GM21529 (cell line): ENCODE results near the gene DHX29.

ENCODE experiments used
- ATAC-seq: cut with Tn5 transposase; IDR thresholded peaks from one replicate; pipeline ENCODE4 v1.9.1; 2021; ENCODE audit not compliant: unreplicated experiment

DHX29 gene

DNA sequence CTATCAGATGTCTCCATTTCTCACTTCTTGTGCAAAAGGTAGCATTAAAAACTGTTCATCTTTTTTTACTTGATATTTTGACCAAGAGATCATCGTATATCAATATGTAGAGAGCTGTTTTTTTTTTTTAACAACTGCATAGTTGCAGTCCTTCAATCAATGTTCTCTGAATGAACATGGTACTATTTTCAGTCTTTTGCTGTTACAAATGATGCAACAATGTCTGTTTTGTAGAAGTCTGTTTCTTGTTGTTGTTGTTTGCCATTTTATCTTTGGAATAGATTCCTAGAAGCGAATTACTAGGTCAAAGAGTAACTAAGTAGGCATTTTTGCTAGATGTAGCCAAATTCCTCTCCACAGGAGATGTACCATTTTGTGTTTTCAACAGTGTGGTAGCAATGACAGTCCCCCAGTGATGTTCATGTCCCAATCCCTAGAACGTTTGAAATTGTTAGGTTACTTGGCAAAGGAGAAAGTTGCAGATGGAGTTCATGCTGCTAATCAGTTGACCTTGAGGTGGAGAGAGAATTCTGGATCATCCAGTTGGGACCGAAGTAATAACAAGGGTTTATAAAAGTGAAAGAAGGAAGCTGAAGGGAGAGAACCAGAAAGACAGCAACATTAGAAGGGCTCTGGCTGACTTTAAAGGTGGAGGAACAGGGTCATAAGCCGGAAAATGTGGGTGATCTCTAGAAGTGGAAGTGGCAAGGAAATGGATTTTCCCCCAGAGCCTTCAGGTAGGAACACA is 6.5 kb upstream of the DHX29 start:
- ATAC-seq = no peak

DNA sequence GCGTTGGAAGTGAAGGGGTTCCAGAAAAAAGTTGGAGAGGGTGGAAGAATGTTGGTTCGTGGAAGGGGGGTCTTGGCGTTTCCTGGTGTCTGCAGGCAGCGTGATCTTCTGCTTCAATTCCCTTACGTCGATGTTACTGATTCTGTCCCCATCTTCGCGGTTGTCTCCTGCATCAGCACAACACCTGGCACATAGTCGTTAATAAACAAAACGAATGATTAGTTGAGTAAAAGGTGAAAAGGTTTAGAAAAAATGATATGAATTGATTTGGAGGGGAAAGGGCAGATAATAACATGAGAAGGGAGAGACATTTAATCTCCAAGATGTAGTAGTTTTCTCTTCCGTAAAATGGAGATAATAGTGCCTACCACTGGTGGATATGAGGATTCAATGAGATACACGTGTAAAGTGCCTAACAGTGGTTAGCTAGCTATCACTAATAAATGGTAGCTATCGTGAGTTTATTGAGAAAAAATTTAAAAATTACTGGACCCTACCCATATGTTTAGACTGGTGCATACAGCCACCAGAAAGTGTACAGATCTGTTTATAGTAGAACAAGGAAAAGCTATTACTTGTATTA is 851 bp upstream of the DHX29 start:
- no peak for ATAC-seq

DNA sequence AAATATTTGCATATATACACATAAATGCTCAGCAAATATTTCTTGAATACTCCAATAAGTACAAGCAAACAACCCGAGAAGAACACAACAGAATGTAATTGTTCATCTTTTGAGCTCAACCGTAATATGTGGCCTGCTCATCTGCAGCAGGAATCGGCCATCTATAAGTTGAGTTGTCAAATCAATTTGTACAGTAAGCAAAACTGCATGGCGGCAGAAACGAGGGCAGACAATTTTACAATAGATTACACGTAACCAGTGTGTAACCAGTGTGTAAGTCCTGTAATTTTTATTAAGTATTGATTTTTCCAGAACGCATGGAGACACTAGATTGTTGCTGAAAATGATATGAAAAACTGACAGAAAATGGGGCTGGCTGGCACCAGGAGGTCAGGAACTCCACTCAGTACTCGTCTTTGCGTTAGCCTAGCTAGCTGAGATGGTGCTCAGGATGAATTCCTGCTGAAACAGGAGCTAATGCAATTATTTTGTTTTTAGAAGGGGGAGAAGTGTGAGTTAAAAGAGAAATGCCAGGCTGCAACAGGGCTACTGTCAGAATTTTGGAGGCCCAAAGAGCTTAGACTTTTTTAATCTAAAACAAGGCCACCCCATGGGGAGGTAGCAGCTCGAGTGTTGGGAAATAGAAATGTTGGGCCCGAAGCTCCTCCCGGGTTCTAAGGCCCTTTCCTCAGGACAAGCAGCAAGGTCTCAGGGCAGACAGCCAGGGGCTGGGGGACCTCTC is 682 bp downstream of the DHX29 start:
- peak; percentile 14 for ATAC-seq

DNA sequence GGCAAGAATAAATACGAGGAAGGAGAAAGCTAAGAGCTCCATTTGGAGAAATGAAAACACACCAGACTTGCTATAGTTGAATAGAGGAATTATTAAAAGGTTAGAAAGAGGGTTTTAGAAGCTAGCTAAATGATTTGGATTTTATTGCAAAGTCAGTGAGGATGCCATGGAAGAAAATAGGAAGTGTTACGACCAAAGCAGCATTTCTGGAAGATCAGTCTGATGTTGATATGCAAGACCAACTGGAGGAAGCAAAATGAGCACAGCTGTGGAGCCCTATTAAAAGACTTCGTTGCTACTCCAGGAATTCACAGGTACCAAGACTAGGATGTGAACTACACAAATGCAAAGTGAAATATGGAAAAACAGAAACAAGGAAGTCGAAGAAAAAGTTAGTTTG is 2.1 kb downstream of the DHX29 start:
- no peak for ATAC-seq

DNA sequence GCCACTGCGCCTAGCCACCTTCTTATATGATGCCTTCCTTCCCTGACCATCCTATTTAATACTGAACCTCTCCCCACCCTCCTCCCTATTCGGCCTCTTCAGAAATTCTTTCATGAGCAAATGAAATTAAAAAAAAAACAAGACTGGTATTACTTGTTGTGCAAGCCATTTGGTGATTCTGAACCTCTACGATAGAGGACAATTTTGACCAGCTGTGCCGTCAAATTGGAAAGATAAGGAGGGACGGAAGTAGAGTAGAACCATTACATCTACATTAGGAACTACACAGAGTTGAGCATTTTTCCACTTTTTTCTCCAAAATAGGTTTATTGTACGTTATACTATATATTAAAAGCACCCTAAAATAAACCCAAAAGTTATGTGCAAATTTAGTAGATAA is 2.9 kb downstream of the DHX29 start:
- ATAC-seq = no peak

DNA sequence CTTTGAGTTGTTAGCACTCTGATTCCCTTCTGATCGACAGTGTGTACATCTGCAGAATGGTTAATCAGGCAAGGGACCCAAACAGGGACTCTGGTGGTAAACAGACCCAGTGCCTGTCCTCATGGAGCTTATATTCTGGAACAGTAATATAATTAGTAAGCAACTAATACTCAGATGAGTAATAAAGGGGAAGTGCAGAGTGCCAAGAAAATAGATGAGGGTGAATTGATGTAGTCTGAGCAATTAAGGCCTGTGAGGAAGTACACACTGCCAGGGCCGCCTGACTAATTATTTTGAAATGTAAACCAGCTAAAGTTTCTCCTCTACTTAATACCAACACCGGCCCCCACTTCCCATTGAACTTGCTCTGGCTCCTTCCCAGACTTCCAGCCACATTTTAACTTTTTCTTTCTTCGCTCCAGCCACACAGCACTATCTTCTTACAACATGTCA is 4.2 kb downstream of the DHX29 start:
- ATAC-seq = no peak

DNA sequence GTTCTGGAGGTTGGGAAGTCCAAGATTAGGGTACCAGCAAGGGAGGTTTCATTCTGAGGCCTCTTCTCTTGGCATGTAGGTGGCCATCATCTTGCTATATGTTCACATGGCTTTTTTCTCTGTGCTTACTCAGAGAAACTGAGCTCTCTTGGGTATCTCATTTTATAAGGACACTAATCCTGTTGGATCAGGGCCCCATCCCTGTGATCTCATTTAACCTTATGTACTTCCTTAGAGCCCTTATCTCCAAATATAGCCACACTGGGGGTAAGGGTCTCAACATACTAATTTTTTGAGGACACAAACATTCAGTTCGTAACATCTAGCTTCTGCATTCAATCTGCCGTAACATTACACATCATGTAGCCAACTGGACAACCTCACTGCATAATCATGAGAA is 6.6 kb downstream of the DHX29 start:
- no peak for ATAC-seq

DNA sequence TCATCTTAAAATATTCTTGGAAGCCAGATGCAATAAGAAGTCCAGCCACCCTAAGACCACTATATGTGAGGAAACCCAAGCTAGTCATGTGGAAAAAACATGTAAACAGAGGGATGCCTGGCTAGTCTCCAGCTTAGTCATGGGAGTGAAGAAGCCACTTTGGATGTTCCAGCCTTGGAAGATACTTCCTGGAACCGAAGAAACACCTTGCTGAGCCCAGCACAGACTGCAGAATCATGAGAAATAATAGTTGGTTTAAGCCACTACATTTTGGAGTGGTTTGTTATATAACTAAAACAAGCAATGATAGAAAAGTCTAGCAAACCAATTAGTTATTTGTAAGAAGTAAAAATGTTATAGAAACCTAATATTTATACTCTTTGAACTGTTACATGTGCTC is 12.6 kb downstream of the DHX29 start:
- no peak for ATAC-seq

DNA sequence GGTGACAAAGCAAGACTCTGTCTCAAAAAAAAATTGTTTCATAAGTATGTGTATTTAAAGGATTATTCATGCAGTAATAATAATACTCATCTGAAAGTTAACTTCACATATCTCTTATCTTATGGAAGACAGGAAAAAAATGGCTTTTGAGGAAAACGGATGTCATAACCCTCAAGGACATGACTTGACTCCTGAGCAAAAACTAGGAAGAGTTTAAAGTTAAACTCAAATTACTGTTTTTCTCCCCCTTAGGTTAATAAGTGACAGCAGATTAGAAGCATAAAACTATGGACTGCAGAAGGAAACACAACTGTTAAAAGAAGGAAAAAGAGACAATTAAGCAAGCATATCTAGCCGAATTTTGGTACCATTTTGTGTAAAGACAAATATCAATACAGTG is 16.5 kb downstream of the DHX29 start:
- ATAC-seq = no peak

DNA sequence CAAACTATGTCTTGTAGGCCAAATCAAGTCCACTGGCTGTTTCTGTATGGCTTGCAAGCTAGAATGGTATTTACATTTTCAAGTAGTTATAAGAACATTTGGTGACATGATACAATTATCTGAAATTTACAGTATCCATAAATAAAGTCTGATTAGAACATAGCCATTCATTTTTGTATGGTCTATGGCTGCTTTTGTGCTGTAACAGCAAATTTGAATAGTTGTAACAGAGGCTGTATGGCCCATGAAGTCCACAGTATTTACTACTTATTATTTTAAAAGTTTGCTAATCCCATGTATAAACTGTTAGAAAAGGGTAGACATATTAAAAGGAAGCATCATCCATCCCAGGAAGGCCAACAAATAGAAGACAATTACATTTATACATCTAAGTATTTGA is 17.7 kb downstream of the DHX29 start:
- no peak for ATAC-seq

DNA sequence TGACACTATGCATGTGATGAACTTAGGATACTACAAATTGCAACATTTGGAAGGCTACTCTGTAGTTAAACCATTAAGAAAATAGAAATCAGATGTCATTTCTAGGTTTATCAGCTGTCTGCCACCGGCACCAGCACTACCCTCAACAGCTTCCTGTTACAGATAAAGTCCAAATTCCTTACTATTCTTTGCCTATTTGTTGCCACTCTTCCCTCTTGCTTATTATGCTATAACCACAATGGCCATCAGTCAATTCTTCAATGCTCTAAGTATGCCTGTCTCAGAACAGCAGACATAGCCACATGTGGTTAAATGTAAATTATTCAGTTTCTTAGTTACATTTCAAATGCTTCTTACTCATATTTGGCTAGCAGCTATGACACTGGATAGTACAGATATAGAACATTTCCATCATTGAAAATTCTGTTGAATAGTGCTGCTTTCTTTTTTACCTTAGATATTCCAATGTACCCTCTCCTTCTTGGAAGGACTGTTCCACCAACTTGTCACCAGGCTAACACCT is 21.0 kb downstream of the DHX29 start:
- no peak for ATAC-seq

DNA sequence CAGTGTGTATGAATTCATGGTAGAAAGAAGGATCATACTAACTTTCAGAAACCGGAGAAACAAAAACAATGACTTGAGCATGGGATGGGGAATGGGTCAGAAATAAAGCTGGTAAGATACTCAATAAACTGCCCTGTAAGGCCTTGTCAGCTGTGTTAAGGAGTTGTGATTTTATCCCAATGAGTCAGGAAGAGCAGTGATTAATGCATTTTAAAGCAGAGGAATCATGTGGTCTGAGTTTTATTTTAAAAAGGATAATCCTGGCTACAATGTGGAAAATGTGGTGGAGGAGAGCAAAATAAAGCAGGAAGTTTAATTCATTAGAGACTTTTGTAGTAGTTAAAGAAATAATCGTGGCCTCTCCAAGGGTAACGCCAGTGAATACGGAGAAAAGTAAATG is 28.7 kb downstream of the DHX29 start:
- no peak for ATAC-seq

DNA sequence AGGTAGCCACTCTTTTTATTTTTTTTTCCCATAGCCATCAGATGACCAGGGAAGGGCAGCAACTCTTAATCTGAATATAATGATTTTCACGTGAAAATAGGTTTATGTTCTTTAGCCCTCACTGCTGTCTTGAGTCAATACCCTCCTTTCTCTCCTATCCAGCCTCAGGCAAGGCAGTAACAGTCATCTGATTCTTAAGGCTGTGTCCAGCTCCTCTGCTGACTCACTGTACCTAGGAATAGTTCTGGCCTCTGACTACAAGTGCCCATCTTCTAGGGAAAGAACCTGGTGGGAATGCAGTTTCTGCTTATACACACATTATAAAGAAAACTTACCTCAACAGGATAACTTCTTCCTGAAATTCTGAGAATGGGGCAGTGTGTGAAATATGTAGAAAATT is 30.7 kb downstream of the DHX29 start:
- ATAC-seq = no peak

DNA sequence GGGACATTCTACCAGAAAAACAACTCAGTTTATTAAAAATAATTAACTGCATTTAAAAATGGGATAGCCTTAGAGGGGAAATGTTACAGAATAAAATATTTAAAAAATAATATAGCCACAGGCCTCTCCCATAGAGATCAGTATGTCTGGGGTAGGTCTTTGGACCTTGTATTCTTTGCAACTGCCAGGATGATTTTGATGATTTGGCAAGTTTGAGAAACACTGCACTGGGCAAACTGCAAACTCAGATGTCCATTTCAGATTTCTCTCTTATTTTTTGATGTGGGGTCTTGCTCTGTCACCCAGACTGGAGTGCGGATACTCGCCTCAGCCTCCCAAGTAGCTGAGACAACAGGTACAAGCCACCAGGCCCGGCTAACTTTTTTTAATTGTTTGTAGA is 49.2 kb downstream of the DHX29 start:
- no peak for ATAC-seq

DNA sequence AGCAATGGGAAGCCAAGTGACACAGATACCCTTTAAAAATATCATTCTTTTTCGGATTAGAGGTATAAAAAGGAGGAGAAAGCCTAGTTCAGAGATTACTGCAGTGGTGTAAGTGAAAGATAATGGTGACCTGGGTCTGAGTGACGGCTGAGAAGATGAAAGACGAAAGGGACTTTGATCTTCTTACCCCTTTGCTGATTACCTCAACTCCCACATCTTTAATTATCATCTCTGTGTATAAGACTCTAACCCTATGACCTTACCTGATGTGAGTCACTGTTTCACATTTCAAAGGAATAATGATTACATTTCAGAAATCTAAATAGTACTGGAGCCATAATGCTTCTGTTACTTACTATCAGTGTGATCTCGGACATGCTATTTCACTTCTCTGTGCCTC is 52.7 kb downstream of the DHX29 start:
- no peak for ATAC-seq

DNA sequence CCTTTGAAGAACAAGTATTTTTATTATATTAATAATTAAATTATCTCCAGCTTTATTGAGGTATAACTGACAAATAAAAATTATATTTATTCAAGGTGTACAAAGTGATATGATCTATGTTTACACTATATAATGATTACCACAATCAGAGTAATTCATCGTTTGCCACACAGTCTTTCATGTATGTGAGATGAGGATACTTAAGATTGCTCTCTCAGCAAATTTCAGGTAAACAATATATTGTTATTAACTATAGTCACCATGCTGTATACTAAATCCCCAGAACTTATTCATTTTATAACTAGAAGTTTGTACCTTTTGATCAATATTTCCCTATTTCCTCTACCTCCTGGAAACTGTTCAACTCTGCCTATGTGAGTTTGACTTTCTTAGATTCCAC is 57.4 kb downstream of the DHX29 start:
- no peak for ATAC-seq

DNA sequence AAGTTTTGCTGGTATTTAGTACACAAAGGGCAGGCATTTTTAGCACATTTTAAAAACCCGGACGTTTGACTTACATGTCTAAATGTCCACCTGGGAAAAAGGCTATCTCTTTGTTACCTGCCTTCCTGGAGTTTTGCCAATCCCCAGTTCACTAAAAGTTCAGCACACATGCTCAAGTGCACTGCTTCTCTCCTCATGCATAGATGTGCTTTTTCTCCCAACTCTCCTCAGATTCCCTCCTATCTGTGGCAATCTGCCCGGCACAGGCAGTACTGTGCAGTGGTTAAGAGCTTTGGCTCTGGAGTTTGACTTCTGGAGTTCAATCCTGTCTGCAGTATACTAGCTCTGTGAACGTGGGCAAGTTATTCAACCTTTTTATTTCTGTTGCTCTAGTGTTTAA is 65.7 kb downstream of the DHX29 start:
- no peak for ATAC-seq

DNA sequence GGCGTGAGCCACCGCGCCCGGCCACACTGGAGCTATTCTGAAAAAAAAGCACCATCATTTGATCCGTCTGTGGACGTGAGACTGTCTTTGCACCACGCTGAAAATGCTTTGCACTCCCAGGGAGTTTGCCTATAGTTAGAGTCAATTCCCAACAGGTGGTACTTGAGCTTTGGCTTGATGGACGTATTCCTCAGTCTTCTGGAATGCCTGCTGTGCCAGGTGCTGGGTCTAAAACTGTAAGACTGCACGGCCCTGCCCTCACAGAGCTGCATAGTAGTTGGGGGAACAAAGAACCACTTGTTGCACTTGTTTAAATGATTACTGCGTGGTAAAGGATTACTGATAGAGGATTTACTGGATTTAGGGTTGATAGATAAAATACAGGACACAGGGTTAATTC is 70.7 kb downstream of the DHX29 start:
- ATAC-seq = no peak

DNA sequence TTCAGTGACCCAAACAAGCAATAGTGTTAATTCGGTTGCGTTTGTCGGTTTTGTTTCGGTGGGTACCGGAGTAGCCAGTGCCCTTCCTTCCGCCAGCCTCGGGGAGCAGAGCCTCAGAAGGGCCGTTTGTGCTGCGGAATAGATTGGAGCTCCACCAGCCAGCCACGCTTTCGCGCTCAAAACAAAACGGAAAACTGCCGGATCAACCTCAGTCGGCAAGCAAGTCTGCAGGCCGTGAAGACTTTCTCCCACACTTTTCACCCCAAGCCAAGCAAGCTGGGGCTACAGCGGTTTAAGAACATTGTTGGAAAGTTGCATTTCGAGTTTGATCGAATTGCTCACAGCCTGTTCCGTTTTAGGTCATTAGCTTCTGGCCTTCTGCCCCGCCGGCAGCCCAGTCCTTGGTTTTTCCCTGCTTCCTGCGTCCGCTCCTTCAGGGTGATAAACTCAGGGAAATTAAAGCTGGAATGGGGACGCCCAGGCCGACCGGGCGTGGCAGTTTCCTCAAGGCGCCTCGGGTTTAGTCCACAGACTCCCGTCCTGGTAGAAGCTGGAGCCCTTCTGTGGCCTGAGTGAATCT is 73.3 kb downstream of the DHX29 start:
- no peak for ATAC-seq

DNA sequence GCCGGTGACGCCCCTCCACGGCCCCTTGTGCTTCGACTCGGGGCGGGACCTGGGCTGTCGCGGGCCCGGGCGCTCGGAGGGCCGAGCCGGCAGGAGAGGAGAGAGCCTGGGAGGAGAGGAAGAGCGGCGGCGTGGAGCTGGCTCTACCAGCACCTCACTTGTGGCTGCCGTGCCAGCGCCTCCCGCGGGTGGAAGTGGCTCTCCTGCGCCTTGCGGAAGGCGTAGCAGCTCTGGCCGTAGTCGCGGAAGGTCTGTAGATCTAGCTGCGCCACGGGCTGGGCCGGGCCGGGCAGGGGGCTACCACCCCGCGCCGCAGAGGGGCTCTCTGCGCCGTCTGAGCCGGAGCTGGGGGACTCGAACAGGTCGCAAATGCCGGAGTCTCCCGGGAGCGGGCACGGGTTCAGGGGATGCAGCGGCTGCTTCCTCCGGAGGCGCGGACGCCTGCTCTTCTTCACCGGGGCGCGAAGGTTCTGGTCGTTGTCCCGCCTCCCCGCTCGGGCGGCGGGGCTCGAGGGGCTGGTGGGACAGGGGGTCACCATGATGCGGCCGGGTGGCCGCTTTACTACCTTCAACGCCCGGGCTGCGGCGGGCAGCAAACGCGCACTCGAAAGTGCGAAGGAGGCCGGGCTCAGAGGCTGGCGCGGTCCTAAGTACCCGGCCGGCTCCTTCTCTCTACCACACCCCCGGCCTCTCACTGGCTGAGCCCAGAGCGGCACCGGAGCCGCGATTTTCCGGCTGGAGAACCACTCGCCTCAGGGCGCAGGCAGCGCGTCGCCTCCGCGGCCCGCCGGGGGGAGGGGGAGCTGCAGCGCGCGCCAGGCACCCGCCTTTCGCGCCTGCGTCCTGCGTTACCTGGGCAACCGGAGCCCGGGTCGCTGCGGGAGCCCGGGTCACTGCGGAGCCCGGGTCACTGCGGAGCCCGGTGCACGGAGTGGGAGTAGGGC is 74.2 kb downstream of the DHX29 start, which contains the start of gene CCNO:
Gene CCNO (minus strand): TSS at position 624 of the 944 bp plus-strand sequence. CDS start 85 bp downstream, at position 539.
- peak; percentile 53 for ATAC-seq
